Stomach (tissue), 4 donors: ENCODE results near the gene SPEG.

Source experiments
- CTCF ChIP-seq, 7 experiments: fragments of 450-650 bp in 4 of 7; fragments of 200-600 bp in 3 of 7; sonication (generic) in 3 of 7; IDR thresholded peaks; one replicate each; pipeline ENCODE4 v1.5.1; 2016 to 2019; ENCODE audit warnings: antibody characterized with exemption in 7 of 7, control low read depth in 2 of 7, mild to moderate bottlenecking in 1 of 7
- EP300 ChIP-seq: sonication (generic); formaldehyde crosslinking; IDR thresholded peaks from one replicate; pipeline ENCODE4 v1.6.1; 2017; ENCODE audit warnings: antibody characterized with exemption
- POLR2A ChIP-seq, 4 donors: fragments of 450-650 bp; IDR thresholded peaks; one replicate each; pipeline ENCODE4 v1.6.1; 2016; ENCODE audit warnings: antibody characterized with exemption in 4 of 4, control low read depth in 2 of 4, mild to moderate bottlenecking in 1 of 4, moderate library complexity in 1 of 4
- POLR2AphosphoS5 ChIP-seq, 3 donors: sonication (generic); formaldehyde crosslinking; IDR thresholded peaks; one replicate each; pipeline ENCODE4 v1.6.1; 2016; ENCODE audit warnings: antibody characterized with exemption in 3 of 3

- TF ChIP-seq CTCF (IDR thresholded peaks at IDR 0.05) (no peak), POLR2A (IDR thresholded peaks at IDR 0.05) (no peak), EP300 (no peak), POLR2AphosphoS5 (IDR thresholded peaks at IDR 0.05) (no peak)
These were observed 97.2 kb downstream of the SPEG start for GRCh38 chr2:219531639-219532377.
